HCT116 (cell line): ENCODE results near the gene RGS6.

Experiments used
- CTCF ChIP-seq, 3 experiments: fragments of 200-600 bp in 1 of 3; sonication (generic) in 1 of 3; IDR thresholded peaks in 2 of 3; conservative IDR thresholded peaks in 1 of 3; 2 replicates each; pipeline ENCODE4 v1.5.1; 2012 to 2017; ENCODE audit warnings: low read depth in 2 of 3, low read length in 2 of 3, antibody characterized with exemption in 1 of 3, borderline replicate concordance in 1 of 3, control low read depth in 1 of 3, mild to moderate bottlenecking in 1 of 3, mixed read lengths in 1 of 3, mixed run types in 1 of 3, moderate library complexity in 1 of 3; ENCODE audit not compliant: insufficient read depth in 1 of 3
- ELF1 ChIP-seq: IDR thresholded peaks from 2 replicates; pipeline ENCODE4 v1.6.1; 2012; ENCODE audit warnings: low read depth, borderline replicate concordance
- POLR2A ChIP-seq: IDR thresholded peaks from 2 replicates; pipeline ENCODE4 v1.7.0; 2011; ENCODE audit warnings: borderline replicate concordance; ENCODE audit not compliant: insufficient read depth, insufficient read length; ENCODE audit errors: extremely low read depth
- RAD21 ChIP-seq: IDR thresholded peaks from 2 replicates; pipeline ENCODE4 v1.6.1; 2012; ENCODE audit warnings: low read depth, mild to moderate bottlenecking
- SP1 ChIP-seq: IDR thresholded peaks from 2 replicates; pipeline ENCODE4 v1.6.1; 2012; ENCODE audit warnings: low read depth
- YY1 ChIP-seq: IDR thresholded peaks from 2 replicates; pipeline ENCODE4 v1.6.1; 2011; ENCODE audit warnings: low read length, low read depth, moderate library complexity, mild to moderate bottlenecking; ENCODE audit not compliant: insufficient replicate concordance; ENCODE audit errors: extremely low read depth
- ZFX ChIP-seq: fragments of 450-650 bp; IDR thresholded peaks from 2 replicates; pipeline ENCODE4 v1.6.1; 2017

GRCh38 chr14:71918955-71919354 lies 13.3 kb upstream of the RGS6 start:
- no peak for TF ChIP-seq POLR2A
- no peak for TF ChIP-seq CTCF (IDR thresholded peaks at IDR 0.05 in 2 of 3, conservative IDR thresholded peaks at IDR 0.05 in 1 of 3; ENCODE audit: borderline replicate concordance in 1 of 3, insufficient read depth in 1 of 3, low read depth in 2 of 3, low read length in 2 of 3)
- TF ChIP-seq ELF1 = no peak
- no peak for TF ChIP-seq SP1
- TF ChIP-seq ZFX = no peak
- no peak for TF ChIP-seq YY1
- TF ChIP-seq RAD21 = no peak
